Muscle of leg (tissue), 9 donors: ENCODE data around the gene GNG12. TPM values are rescaled to one million over a fixed set of nuclear protein-coding genes. Genes with fewer than 3 reads are reported as not detected.

Experiments
- polyA plus RNA-seq, 8 donors: library from polyadenylated mRNA; unstranded; fragments of 120-200 nt; gene quantifications; one replicate each; pipeline versions ENCODE4 v1.2.1 to v1.2.3, GENCODE V29; 2013; ENCODE audit warnings: inconsistent platforms in 1 of 8, low replicate concordance in 1 of 8; ENCODE audit not compliant: insufficient read length in 8 of 8, insufficient read depth in 1 of 8
- total RNA-seq: library from RNA; stranded (reverse); fragments of 120-200 nt; gene quantifications from one replicate; pipeline ENCODE4 v1.2.4, GENCODE V29; 2013

GNG12 gene
- total and polyA plus RNA-seq, 9 donors, result 32.7 to 62.4 (median 42.9) TPM

Other genes starting within 250 kb of the GNG12 start
- 6.8 TPM for gene GADD45A, start 148.3 kb downstream of the GNG12 start, total RNA-seq
- 10 to 100 TPM; 17.4 to 24.1 (median 19.8) TPM for gene GADD45A, start 148.3 kb downstream of the GNG12 start, polyA plus RNA-seq
- 3.5 TPM for gene DIRAS3, start 217.2 kb upstream of the GNG12 start, total RNA-seq
- gene DIRAS3, start 217.2 kb upstream of the GNG12 start, polyA plus RNA-seq, result 1 to 10 TPM; 3.6 to 6.0 (median 5.0) TPM